ENCODE data around the gene GALNT2.

The GALNT2 gene

DNA sequence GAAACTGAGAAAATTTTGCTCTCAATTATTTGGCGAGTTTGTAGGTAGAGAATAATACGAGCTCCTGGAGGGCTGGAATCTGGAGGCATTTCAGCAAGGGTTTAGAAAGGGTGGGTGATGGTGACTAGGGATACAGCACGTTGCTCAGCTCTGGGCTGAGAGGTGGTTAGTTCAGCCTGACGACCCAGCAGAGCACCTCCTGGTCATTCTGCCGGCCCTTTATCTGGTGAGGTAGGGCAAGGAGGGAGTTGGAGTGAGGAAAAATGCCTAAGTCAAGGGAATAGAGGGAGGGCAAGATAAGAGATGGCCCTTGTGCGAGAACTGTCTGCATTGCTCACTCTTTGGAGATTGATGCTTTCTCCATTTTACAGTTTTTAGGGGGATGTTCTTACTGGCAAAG lies 19.1 kb downstream of the GALNT2 start:
- H3K9me3 ChIP-seq (ENCODE audit: control insufficient read depth in 5 of 5, low read length in 5 of 5), result peaks cover 0 to 2% (median 0%) of the 10 kb centered on the region in 5 donors
- no peak overlapping the region for H3K9ac ChIP-seq (ENCODE audit: low read length in 5 of 5)
- H3K36me3 ChIP-seq (ENCODE audit: control insufficient read depth in 5 of 5, insufficient read depth in 5 of 5, low read length in 5 of 5), result peaks cover 0 to 5% (median 3%) of the 10 kb centered on the region in 5 donors
- H3K27me3 ChIP-seq (ENCODE audit: control insufficient read depth in 5 of 5, insufficient read depth in 4 of 5, low read length in 5 of 5), result no peaks in the 10 kb centered on the region
- peaks cover 0 to 41% (median 27%) of the 10 kb centered on the region in 5 donors for H3K4me1 ChIP-seq (ENCODE audit: control insufficient read depth in 5 of 5, insufficient read depth in 5 of 5, low read length in 5 of 5)
- no peak overlapping the region for H3K27ac ChIP-seq (ENCODE audit: low read depth, low read length)
- no peak overlapping the region for H3K4me3 ChIP-seq (ENCODE audit: low read depth in 1 of 5, low read length in 5 of 5)

DNA sequence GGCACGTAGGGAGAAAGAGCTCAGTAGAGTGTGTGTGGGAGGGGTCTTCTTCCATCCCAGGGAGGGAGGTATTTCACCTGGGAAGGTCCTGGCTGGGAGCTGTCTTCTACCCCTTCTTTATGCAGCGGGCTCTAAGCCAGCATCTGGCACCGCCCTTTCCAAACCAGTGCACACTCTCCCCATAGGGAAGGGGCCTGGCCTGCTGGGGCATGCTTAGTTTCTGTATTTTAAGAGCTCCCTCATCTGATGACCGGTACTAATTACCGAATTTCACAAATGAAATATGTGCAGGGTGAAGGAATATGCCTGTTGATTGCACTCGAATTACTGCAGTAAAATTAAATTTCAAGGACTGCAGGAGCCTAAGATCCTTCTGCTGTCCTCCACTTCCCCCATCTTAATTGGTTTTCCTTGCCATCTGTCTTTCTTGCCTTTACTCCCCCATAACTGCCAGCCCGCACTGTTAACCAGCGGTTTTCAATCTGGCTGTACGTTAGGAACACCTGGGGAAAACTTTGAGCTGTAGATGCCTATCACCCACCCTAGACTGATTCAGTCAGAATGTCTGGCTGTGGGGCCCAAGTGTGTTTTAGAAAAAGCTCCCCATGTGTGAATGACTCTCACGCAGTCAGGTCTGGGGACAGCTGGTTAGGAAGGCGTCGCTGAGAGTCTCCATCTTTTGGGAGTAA lies 20.1 kb downstream of the GALNT2 start:
- Histone ChIP-seq H3K9ac (ENCODE audit: low read length in 5 of 5) (no peak overlapping the region), H3K27ac (ENCODE audit: low read depth, low read length) (no peak overlapping the region), H3K36me3 (ENCODE audit: control insufficient read depth in 5 of 5, insufficient read depth in 5 of 5, low read length in 5 of 5) (peaks cover 0 to 8% (median 3%) of the 10 kb centered on the region in 5 donors), H3K4me3 (ENCODE audit: low read depth in 1 of 5, low read length in 5 of 5) (no peak overlapping the region), H3K4me1 (ENCODE audit: control insufficient read depth in 5 of 5, insufficient read depth in 5 of 5, low read length in 5 of 5) (peaks cover 0 to 39% (median 27%) of the 10 kb centered on the region in 5 donors), H3K27me3 (ENCODE audit: control insufficient read depth in 5 of 5, insufficient read depth in 4 of 5, low read length in 5 of 5) (no peaks in the 10 kb centered on the region), H3K9me3 (ENCODE audit: control insufficient read depth in 5 of 5, low read length in 5 of 5) (peaks cover 0 to 2% (median 0%) of the 10 kb centered on the region in 5 donors)

DNA sequence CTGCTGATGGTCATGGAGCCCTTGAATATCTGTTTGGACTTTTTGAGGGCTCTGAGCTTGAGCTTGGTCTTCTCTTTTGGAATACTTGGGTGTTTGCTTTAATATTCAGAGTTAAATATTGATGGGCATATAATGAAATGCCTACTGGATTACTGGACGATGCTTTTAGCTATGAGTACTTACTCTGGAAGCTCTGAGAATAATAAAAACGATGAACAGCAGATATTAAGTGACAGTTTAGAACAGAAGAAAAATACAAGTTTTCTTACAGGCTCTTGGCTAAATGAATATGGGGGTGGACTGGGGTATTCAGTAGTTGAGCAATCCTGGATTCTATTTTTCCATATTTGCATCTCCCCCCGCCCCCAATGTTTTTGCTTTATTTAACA lies 20.7 kb downstream of the GALNT2 start:
- no peak overlapping the region for H3K4me3 ChIP-seq (ENCODE audit: low read depth in 1 of 5, low read length in 5 of 5)
- H3K4me1 ChIP-seq (ENCODE audit: control insufficient read depth in 5 of 5, insufficient read depth in 5 of 5, low read length in 5 of 5), result peaks cover 0 to 39% (median 27%) of the 10 kb centered on the region in 5 donors
- no peak overlapping the region for H3K9ac ChIP-seq (ENCODE audit: low read length in 5 of 5)
- H3K27me3 ChIP-seq (ENCODE audit: control insufficient read depth in 5 of 5, insufficient read depth in 4 of 5, low read length in 5 of 5), result no peaks in the 10 kb centered on the region
- no peak overlapping the region for H3K27ac ChIP-seq (ENCODE audit: low read depth, low read length)
- H3K9me3 ChIP-seq (ENCODE audit: control insufficient read depth in 5 of 5, low read length in 5 of 5), result peaks cover 0 to under 1% (median 0%) of the 10 kb centered on the region in 5 donors
- H3K36me3 ChIP-seq (ENCODE audit: control insufficient read depth in 5 of 5, insufficient read depth in 5 of 5, low read length in 5 of 5), result peaks cover 0 to 8% (median 3%) of the 10 kb centered on the region in 5 donors

DNA sequence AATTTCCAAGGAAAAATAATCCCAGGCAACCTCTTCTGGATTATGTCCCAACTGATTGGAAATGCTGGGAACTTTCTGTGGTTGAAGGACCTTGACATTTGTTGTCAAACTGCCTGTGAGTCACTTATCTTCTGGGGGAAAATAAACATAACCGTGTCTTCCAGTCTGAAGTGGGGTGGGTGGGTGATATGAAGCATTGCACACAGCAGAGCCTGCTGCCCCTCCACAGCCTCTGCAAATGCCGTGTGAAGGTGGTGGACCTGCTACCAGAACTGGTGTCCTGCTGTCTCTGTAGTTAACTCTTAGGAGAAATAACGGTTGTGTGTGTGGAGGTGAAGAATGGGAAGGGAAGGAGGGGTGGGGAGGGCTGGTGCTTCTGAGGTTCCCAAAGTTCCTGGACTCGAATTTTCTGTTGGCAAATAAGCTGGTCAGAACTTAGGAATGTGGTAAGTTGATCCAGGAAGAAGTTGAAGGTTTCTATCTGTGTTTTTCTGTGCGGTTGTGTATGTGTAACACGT lies 23.2 kb downstream of the GALNT2 start:
- H3K9me3 ChIP-seq (ENCODE audit: control insufficient read depth in 5 of 5, low read length in 5 of 5), result no peaks in the 10 kb centered on the region
- H3K27ac ChIP-seq (ENCODE audit: low read depth, low read length), result no peak overlapping the region
- H3K9ac ChIP-seq (ENCODE audit: low read length in 5 of 5), result no peak overlapping the region
- peaks cover 0 to 22% (median 14%) of the 10 kb centered on the region in 5 donors for H3K4me1 ChIP-seq (ENCODE audit: control insufficient read depth in 5 of 5, insufficient read depth in 5 of 5, low read length in 5 of 5)
- H3K36me3 ChIP-seq (ENCODE audit: control insufficient read depth in 5 of 5, insufficient read depth in 5 of 5, low read length in 5 of 5), result peaks cover 0 to 15% (median 3%) of the 10 kb centered on the region in 5 donors
- no peaks in the 10 kb centered on the region for H3K27me3 ChIP-seq (ENCODE audit: control insufficient read depth in 5 of 5, insufficient read depth in 4 of 5, low read length in 5 of 5)
- no peak overlapping the region for H3K4me3 ChIP-seq (ENCODE audit: low read depth in 1 of 5, low read length in 5 of 5)

DNA sequence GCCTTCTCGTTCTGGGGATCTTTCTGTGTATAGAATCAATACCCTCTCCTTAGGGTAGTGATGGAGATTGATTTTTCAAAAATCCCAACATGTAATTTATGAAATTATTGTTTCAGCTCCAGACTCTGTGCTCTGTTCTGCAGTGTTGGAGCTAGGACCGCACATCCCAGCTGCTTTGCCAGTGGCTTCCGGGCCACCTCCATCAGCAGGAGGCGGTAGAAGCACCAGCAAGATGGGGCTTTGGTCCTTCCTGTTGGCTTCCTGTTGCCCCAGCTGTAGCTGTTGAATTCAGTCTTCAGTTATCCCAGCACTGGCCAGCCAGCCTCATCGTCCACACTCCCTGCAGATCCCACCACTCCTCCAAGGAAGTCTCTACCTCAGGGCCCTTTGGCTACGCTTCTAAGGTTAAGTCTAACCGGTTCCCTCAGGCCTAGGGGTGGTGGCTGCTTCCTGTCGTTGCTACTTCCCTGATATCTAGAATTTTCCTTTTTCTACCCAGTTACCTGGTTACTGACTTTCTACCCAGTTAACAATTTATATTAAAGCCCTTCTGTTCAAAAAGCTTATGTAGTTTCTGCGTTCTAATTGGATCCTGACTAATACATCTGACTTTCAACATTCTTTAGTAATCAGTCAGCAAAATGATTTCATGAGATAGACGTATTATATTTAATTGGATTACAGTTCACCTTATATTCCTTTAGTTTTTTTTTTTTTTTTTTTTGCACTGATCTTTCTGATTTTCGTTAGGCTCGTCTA lies 24.6 kb downstream of the GALNT2 start:
- Histone ChIP-seq H3K4me3 (ENCODE audit: low read depth in 1 of 5, low read length in 5 of 5) (no peak overlapping the region), H3K9ac (ENCODE audit: low read length in 5 of 5) (no peak overlapping the region), H3K9me3 (ENCODE audit: control insufficient read depth in 5 of 5, low read length in 5 of 5) (no peaks in the 10 kb centered on the region), H3K27me3 (ENCODE audit: control insufficient read depth in 5 of 5, insufficient read depth in 4 of 5, low read length in 5 of 5) (no peaks in the 10 kb centered on the region), H3K36me3 (ENCODE audit: control insufficient read depth in 5 of 5, insufficient read depth in 5 of 5, low read length in 5 of 5) (peaks cover 0 to 15% (median 3%) of the 10 kb centered on the region in 5 donors), H3K4me1 (ENCODE audit: control insufficient read depth in 5 of 5, insufficient read depth in 5 of 5, low read length in 5 of 5) (peaks cover 0 to 17% (median 12%) of the 10 kb centered on the region in 5 donors), H3K27ac (ENCODE audit: low read depth, low read length) (no peak overlapping the region)

DNA sequence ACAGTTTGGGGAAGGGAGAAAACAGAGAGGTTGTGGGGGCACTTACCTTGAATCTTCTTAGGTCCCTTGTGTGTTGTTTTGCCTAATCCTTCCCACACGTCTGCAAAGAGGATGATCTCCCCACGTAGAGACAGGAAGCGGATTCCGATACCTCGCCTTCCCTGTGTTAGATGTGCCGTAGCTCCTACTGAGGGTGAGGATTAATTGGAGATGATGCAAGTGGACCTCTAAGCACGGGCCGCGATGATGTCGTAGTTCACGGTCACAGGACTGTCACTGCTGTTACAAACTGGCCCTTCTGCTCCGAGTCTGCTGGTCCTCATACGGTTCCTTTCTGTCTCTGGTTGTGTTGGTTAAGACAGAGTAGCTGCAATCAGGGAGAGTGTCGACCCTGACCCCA lies 27.7 kb downstream of the GALNT2 start:
- H3K9ac ChIP-seq (ENCODE audit: low read length in 5 of 5), result no peak overlapping the region
- peaks cover 0 to 7% (median 6%) of the 10 kb centered on the region in 5 donors for H3K4me1 ChIP-seq (ENCODE audit: control insufficient read depth in 5 of 5, insufficient read depth in 5 of 5, low read length in 5 of 5)

DNA sequence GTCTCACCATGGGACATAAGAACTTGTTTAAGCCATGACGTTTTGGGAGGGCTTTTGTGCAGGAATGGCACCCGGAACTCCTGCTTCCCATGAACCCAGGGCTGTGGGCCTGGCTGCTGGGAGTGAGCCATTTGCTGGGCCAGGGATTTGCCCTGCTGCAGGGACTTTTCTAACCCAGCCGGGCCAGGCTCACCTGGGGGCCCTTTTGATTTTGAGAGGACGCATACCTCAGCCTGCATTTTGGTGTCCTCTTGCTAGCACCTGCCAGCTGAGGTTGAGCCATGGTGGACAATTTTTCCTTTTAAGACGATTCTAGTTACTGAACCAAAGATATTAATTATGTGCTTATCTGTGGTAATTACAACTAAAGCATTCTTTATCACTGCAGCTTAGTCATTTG lies 28.9 kb downstream of the GALNT2 start:
- Histone ChIP-seq H3K27ac (ENCODE audit: low read depth, low read length) (no peak overlapping the region), H3K4me3 (ENCODE audit: low read depth in 1 of 5, low read length in 5 of 5) (no peak overlapping the region), H3K36me3 (ENCODE audit: control insufficient read depth in 5 of 5, insufficient read depth in 5 of 5, low read length in 5 of 5) (peaks cover 0 to 11% (median 0%) of the 10 kb centered on the region in 5 donors), H3K27me3 (ENCODE audit: control insufficient read depth in 5 of 5, insufficient read depth in 4 of 5, low read length in 5 of 5) (no peaks in the 10 kb centered on the region), H3K4me1 (ENCODE audit: control insufficient read depth in 5 of 5, insufficient read depth in 5 of 5, low read length in 5 of 5) (no peaks in the 10 kb centered on the region), H3K9me3 (ENCODE audit: control insufficient read depth in 5 of 5, low read length in 5 of 5) (no peaks in the 10 kb centered on the region), H3K9ac (ENCODE audit: low read length in 5 of 5) (no peak overlapping the region)

More for the DNA sequence above, 27.7 kb downstream of the GALNT2 start:
- Histone ChIP-seq H3K36me3 (ENCODE audit: control insufficient read depth in 5 of 5, insufficient read depth in 5 of 5, low read length in 5 of 5) (peaks cover 0 to 11% (median under 1%) of the 10 kb centered on the region in 5 donors), H3K4me3 (ENCODE audit: low read depth in 1 of 5, low read length in 5 of 5) (no peak overlapping the region), H3K27ac (ENCODE audit: low read depth, low read length) (no peak overlapping the region), H3K9me3 (ENCODE audit: control insufficient read depth in 5 of 5, low read length in 5 of 5) (no peaks in the 10 kb centered on the region), H3K27me3 (ENCODE audit: control insufficient read depth in 5 of 5, insufficient read depth in 4 of 5, low read length in 5 of 5) (no peaks in the 10 kb centered on the region)

DNA sequence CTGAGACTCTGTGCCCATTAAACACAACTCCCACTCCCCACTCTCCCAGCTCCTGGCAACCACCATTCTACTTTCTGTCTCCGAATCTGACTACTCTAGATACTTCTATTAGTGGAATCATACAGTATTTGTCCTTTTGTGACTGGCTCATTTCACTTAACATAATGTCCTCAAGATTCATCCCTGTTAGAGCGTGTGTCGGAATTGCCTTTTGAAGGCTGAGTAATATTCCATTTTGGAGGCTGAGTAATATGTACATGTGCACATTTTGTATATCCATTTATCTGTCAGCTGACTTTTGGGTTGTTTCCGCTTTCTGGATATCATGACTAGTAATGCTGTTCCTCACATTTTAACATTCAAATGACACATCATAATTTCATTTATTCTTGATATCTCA lies 30.3 kb downstream of the GALNT2 start:
- no peaks in the 10 kb centered on the region for H3K9me3 ChIP-seq (ENCODE audit: control insufficient read depth in 5 of 5, low read length in 5 of 5)
- peaks cover 0 to 6% (median 0%) of the 10 kb centered on the region in 5 donors for H3K36me3 ChIP-seq (ENCODE audit: control insufficient read depth in 5 of 5, insufficient read depth in 5 of 5, low read length in 5 of 5)

DNA sequence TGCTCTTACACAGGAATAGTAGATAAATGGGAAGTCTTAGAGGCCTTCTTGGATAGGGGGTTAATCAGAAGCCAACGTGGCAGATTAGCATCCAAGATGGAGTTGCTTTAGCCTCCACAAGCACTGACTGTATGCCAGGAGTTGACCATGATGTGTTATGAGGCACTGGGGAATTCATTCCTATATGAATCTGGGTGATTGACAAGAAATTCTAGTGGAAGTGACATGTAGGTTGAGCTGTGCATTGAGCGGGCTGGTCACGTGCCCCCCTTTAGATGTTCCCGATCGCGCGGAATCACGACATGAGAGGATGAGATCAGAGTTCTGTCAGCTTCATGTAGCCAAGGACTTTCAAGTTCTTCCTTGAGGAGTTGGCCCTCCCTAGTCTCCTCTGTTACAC lies 31.7 kb downstream of the GALNT2 start:
- Histone ChIP-seq H3K27ac (ENCODE audit: low read depth, low read length) (no peak overlapping the region), H3K4me3 (ENCODE audit: low read depth in 1 of 5, low read length in 5 of 5) (no peak overlapping the region), H3K9me3 (ENCODE audit: control insufficient read depth in 5 of 5, low read length in 5 of 5) (no peaks in the 10 kb centered on the region), H3K27me3 (ENCODE audit: control insufficient read depth in 5 of 5, insufficient read depth in 4 of 5, low read length in 5 of 5) (no peaks in the 10 kb centered on the region), H3K36me3 (ENCODE audit: control insufficient read depth in 5 of 5, insufficient read depth in 5 of 5, low read length in 5 of 5) (peaks cover 0 to 6% (median 0%) of the 10 kb centered on the region in 5 donors), H3K9ac (ENCODE audit: low read length in 5 of 5) (no peak overlapping the region), H3K4me1 (ENCODE audit: control insufficient read depth in 5 of 5, insufficient read depth in 5 of 5, low read length in 5 of 5) (peaks cover under 1 to 16% (median 5%) of the 10 kb centered on the region in 5 donors)

More for the DNA sequence above, 30.3 kb downstream of the GALNT2 start:
- Histone ChIP-seq H3K27me3 (ENCODE audit: control insufficient read depth in 5 of 5, insufficient read depth in 4 of 5, low read length in 5 of 5) (no peaks in the 10 kb centered on the region), H3K4me1 (ENCODE audit: control insufficient read depth in 5 of 5, insufficient read depth in 5 of 5, low read length in 5 of 5) (peaks cover 0 to 10% (median 0%) of the 10 kb centered on the region in 5 donors), H3K27ac (ENCODE audit: low read depth, low read length) (no peak overlapping the region), H3K4me3 (ENCODE audit: low read depth in 1 of 5, low read length in 5 of 5) (no peak overlapping the region), H3K9ac (ENCODE audit: low read length in 5 of 5) (no peak overlapping the region)

DNA sequence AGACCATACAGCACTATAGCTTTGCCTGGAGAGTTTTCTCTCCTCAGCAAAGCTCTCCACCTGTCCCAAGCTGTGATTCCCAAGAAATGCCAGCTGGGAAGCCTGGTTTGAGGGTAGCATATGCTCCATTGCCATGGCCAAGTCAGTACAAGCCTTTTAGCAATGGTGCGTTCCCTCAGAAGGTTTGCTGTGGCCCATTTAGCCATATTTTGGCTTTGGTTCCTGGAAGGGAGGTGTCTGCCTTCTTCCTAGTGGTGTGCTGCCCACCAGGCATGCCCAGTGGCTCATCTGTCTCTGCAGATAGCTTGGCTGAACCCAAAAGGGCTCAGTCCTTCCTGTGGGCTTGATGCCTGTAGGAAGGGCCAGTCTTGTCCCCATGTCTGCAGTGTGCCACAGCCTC lies 32.4 kb downstream of the GALNT2 start:
- H3K9me3 ChIP-seq (ENCODE audit: control insufficient read depth in 5 of 5, low read length in 5 of 5), result no peaks in the 10 kb centered on the region
- H3K4me3 ChIP-seq (ENCODE audit: low read depth in 1 of 5, low read length in 5 of 5), result no peak overlapping the region
- peaks cover 0 to 6% (median 0%) of the 10 kb centered on the region in 5 donors for H3K36me3 ChIP-seq (ENCODE audit: control insufficient read depth in 5 of 5, insufficient read depth in 5 of 5, low read length in 5 of 5)
- no peak overlapping the region for H3K9ac ChIP-seq (ENCODE audit: low read length in 5 of 5)
- H3K27ac ChIP-seq (ENCODE audit: low read depth, low read length), result no peak overlapping the region
- H3K4me1 ChIP-seq (ENCODE audit: control insufficient read depth in 5 of 5, insufficient read depth in 5 of 5, low read length in 5 of 5), result peaks cover 8 to 23% (median 12%) of the 10 kb centered on the region in 5 donors
- H3K27me3 ChIP-seq (ENCODE audit: control insufficient read depth in 5 of 5, insufficient read depth in 4 of 5, low read length in 5 of 5), result no peaks in the 10 kb centered on the region

Measured in subcutaneous abdominal adipose tissue (tissue), 5 donors.